IPS-18a (cell line): ENCODE measurements around the gene ACTN2.

Experiments
- H3K27ac ChIP-seq: one replicate; pipeline ENCODE4 v1.5.1; 2013; ENCODE audit warnings: low read length
- H3K27me3 ChIP-seq: one replicate; pipeline ENCODE4 v1.6.1; 2013; ENCODE audit warnings: mild to moderate bottlenecking, low read length; ENCODE audit not compliant: control insufficient read depth, insufficient read depth
- H3K36me3 ChIP-seq: one replicate; pipeline ENCODE4 v1.6.1; 2013; ENCODE audit warnings: low read depth, low read length; ENCODE audit not compliant: control insufficient read depth
- H3K4me1 ChIP-seq: one replicate; pipeline ENCODE4 v1.6.1; 2013; ENCODE audit warnings: low read depth, low read length; ENCODE audit not compliant: control insufficient read depth
- H3K4me3 ChIP-seq: one replicate; pipeline ENCODE4 v1.5.1; 2013; ENCODE audit warnings: low read length
- H3K9ac ChIP-seq: one replicate; pipeline ENCODE4 v1.6.1; 2013; ENCODE audit warnings: mild to moderate bottlenecking, low read length, moderate library complexity
- H3K9me3 ChIP-seq: one replicate; pipeline ENCODE4 v1.6.1; 2013; ENCODE audit warnings: low read depth, low read length; ENCODE audit not compliant: control insufficient read depth

ACTN2 gene

DNA sequence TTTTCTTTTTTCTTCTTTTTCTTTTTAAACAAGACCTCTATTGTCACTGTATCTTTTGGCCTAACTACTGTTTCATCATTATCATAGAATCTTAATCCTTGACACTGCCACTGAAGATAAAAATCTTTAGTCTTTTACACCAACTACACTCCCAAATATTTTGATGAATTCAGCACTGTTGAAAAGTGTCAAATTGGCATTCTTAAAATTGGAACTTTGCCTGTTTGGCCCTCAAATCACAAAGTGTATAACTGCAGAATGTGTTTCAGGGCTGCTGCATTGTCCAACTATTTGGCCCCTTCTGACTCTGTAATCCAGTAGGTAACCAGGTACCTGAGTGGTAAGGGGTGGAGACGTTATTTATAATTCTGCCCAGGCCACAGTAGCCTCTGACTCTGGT is 34.3 kb downstream of the ACTN2 start:
- H3K27me3 ChIP-seq: no peaks in the 10 kb centered on the region
- H3K4me1 ChIP-seq: no peaks in the 10 kb centered on the region
- no peak overlapping the region for H3K4me3 ChIP-seq

DNA sequence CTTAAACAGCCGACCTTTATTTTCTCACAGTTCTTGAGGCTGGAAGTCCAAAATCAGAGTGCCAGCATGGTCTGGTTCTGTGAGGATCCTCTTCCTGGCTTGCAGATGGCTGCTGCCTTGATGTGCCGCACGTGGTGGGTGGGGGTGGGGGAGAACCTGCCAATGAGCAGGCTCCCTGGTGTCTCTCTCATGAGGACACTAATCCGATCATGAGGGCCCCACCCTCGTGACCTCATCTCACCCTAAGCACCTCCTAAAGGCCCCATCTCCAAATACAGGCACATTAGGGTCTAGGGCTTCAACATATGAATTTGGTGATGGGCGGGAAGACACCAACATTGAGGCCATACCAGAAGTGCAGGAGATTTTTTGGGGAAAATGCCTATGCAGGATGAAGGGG is 37.8 kb downstream of the ACTN2 start:
- Histone ChIP-seq H3K4me3 (no peak overlapping the region), H3K36me3 (no peaks in the 10 kb centered on the region), H3K9me3 (no peaks in the 10 kb centered on the region), H3K27me3 (no peaks in the 10 kb centered on the region), H3K27ac (no peak overlapping the region), H3K9ac (no peak overlapping the region), H3K4me1 (no peaks in the 10 kb centered on the region)

More for the DNA sequence above, 34.3 kb downstream of the ACTN2 start:
- Histone ChIP-seq H3K27ac (no peak overlapping the region), H3K36me3 (no peaks in the 10 kb centered on the region), H3K9me3 (no peaks in the 10 kb centered on the region), H3K9ac (no peak overlapping the region)

DNA sequence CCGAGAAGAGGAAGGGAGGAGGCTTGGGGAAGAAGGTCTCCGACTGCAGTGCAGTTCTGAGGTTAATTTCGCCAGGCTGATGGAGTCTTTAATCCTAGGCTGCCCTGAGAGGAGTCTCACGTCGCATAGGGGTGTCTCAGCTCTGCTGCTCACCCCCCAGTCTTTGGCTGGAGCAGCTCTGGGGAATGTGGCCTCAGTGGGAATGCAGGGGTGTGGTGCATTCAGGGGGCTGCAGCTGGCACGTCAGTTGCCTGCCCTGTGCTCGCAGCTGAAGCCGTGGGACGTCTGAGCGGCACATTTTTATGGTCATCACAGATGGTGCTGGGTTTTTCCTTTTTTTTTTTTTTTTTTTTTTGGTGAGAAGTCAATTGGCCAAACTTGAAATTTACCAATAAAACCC is 38.2 kb downstream of the ACTN2 start:
- Histone ChIP-seq H3K27me3 (no peaks in the 10 kb centered on the region), H3K4me1 (no peaks in the 10 kb centered on the region), H3K4me3 (no peak overlapping the region), H3K9ac (no peak overlapping the region), H3K27ac (no peak overlapping the region), H3K36me3 (no peaks in the 10 kb centered on the region), H3K9me3 (no peaks in the 10 kb centered on the region)

DNA sequence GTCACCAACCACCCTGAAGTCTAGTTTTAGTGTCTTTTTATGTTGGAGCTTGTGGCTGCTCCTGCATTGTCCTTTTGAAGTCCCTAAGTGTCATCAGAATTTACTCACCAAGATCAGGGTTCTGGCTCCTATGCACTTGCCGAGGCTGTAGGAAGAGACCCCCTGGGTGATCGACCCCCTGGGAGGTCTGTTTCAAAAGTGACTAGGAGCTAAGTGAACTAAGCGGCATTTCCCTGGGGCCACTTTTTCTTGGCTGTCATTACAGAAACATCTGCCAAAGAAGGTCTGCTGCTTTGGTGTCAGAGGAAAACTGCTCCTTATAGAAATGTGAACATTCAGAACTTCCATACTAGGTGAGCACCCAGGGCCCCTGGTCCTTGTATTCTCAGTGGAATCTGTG is 39.4 kb downstream of the ACTN2 start:
- no peak overlapping the region for H3K27ac ChIP-seq
- no peaks in the 10 kb centered on the region for H3K4me1 ChIP-seq
- no peaks in the 10 kb centered on the region for H3K9me3 ChIP-seq
- no peaks in the 10 kb centered on the region for H3K27me3 ChIP-seq
- H3K9ac ChIP-seq: no peak overlapping the region
- H3K36me3 ChIP-seq: no peaks in the 10 kb centered on the region
- no peak overlapping the region for H3K4me3 ChIP-seq

- Histone ChIP-seq H3K9me3 (no peaks in the 10 kb centered on the region), H3K9ac (no peak overlapping the region), H3K4me1 (no peaks in the 10 kb centered on the region), H3K36me3 (no peaks in the 10 kb centered on the region), H3K27ac (no peak overlapping the region), H3K4me3 (no peak overlapping the region), H3K27me3 (no peaks in the 10 kb centered on the region)
Observed at GRCh38 chr1:236727521-236727920, 41.2 kb downstream of the ACTN2 start.

DNA sequence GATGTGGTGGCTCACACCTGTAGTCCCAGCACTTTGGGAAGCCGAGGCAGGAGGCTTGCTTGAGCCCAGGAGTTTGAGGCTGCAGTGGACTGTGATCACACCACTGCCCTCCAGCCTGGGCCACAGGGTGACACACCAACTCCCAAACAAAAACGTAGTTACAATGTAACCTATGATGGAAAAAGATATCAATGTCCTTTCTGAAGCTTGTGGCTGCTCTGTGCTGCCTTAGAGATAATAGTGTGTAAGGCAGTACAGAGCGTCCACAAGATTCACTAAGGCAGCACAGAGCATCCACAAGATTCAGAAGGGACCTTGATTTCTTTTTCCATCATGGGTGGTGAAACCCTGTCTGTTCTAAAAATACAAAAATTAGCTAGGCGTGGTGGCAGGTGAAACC is 42.5 kb downstream of the ACTN2 start:
- no peak overlapping the region for H3K27ac ChIP-seq
- no peaks in the 10 kb centered on the region for H3K36me3 ChIP-seq
- H3K9me3 ChIP-seq: no peaks in the 10 kb centered on the region
- H3K27me3 ChIP-seq: no peaks in the 10 kb centered on the region
- H3K9ac ChIP-seq: no peak overlapping the region
- H3K4me1 ChIP-seq: no peaks in the 10 kb centered on the region
- no peak overlapping the region for H3K4me3 ChIP-seq

DNA sequence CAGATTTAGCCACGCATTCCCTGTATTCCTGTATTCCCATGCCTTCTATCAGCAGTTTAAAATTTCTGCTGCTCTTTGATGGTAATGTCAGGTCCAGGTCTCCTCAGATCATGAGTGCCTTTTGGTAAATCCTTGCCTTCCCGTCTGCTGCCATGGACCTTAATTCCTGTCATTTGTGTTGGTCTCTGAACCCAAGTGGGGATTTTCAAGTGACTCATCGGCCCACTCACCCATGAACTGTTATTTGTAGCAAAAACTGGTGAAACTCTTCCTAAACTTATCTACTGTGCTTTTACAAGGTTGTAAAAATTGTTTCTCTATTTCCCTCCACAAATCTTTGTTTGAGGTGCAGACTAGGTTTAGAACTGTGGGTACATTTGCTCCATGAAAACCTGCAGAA is 47.4 kb downstream of the ACTN2 start:
- H3K9me3 ChIP-seq: no peaks in the 10 kb centered on the region
- H3K27ac ChIP-seq: no peak overlapping the region
- no peaks in the 10 kb centered on the region for H3K27me3 ChIP-seq
- no peaks in the 10 kb centered on the region for H3K36me3 ChIP-seq
- no peak overlapping the region for H3K4me3 ChIP-seq
- no peaks in the 10 kb centered on the region for H3K4me1 ChIP-seq
- H3K9ac ChIP-seq: no peak overlapping the region

GRCh38 chr1:236734141-236734765 is 48.0 kb downstream of the ACTN2 start:
- H3K27ac ChIP-seq: no peak overlapping the region
- no peaks in the 10 kb centered on the region for H3K9me3 ChIP-seq
- H3K9ac ChIP-seq: no peak overlapping the region
- H3K36me3 ChIP-seq: no peaks in the 10 kb centered on the region
- H3K27me3 ChIP-seq: no peaks in the 10 kb centered on the region
- H3K4me3 ChIP-seq: no peak overlapping the region
- H3K4me1 ChIP-seq: no peaks in the 10 kb centered on the region

- no peak overlapping the region for H3K4me3 ChIP-seq
- no peaks in the 10 kb centered on the region for H3K9me3 ChIP-seq
- peaks cover 4% of the 10 kb centered on the region for H3K36me3 ChIP-seq
- no peak overlapping the region for H3K27ac ChIP-seq
- H3K9ac ChIP-seq: no peak overlapping the region
- H3K27me3 ChIP-seq: no peaks in the 10 kb centered on the region
- no peaks in the 10 kb centered on the region for H3K4me1 ChIP-seq
Observed at GRCh38 chr1:236736761-236737160, 50.5 kb downstream of the ACTN2 start.

DNA sequence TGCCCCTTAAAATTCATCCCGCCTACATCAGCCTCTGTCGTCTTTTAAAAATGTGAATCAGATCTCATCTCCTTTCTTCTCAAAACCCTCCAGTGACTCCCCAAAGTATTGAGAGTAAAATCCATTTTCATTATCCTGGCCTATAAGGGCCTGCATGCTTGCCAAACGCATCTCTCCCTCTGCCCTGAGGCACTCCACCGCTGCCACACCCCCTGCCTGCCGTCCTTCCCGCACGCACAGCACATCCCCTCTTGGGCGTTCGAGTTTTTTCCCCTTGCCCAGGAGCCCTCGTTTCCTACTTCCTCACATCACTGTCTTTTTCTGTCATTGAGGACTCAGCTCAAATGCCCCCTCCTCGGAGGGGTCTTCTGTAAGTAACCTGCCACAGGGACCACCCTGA is 55.5 kb downstream of the ACTN2 start:
- Histone ChIP-seq H3K9me3 (no peaks in the 10 kb centered on the region), H3K27ac (no peak overlapping the region), H3K4me3 (no peak overlapping the region), H3K4me1 (no peaks in the 10 kb centered on the region), H3K27me3 (no peaks in the 10 kb centered on the region), H3K9ac (no peak overlapping the region), H3K36me3 (peaks cover 7% of the 10 kb centered on the region)

DNA sequence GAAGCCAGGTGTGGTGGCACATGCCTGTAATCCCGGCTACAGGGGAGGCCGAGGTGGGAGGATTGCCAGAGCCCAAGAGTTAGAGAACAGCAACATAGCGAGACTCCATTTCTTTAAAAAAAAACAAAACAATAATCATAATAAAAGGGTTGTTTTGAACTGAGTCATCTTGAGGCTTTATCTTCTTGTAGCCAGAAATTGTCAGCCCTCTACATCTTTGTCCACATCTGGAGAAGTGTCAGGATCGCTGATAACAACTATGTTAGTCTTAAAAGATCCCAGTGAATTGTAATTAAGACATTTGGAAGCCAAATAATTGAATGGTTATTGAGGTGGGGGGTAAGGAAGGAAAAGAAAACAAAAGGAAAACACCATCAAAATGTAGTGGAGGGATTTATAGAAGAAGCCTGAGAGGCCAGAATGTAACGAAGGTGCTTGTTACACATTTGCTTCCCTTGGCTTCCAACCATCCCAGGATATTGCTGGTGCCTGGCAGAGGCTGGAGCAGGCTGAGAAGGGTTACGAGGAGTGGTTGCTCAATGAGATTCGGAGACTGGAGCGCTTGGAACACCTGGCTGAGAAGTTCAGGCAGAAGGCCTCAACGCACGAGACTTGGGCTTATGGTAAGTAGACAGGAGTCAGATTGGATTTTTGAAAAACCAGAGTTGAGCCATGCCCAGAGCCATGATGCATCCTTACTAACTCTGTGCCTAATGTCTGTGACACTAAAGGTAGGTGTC is 56.3 kb downstream of the ACTN2 start:
- Histone ChIP-seq H3K27ac (no peak overlapping the region), H3K4me1 (no peaks in the 10 kb centered on the region), H3K36me3 (peaks cover 8% of the 10 kb centered on the region), H3K27me3 (no peaks in the 10 kb centered on the region), H3K4me3 (no peak overlapping the region), H3K9me3 (no peaks in the 10 kb centered on the region), H3K9ac (no peak overlapping the region)

DNA sequence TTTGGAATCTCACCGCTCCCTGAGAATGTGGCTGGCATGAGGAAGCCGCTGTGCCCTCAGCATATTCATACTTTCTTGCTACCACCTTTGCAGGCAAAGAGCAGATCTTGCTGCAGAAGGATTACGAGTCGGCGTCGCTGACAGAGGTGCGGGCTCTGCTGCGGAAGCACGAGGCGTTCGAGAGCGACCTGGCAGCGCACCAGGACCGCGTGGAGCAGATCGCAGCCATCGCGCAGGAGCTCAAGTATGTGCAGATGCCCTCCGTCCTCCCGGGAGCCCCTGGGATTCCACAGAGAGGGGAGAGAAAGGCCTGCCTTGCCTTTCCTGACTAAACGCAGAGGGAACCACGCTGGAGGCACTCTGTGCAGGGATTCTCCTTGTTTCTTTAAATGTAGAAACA is 58.2 kb downstream of the ACTN2 start:
- H3K27me3 ChIP-seq: no peaks in the 10 kb centered on the region

More for the DNA sequence above, 58.2 kb downstream of the ACTN2 start:
- no peak overlapping the region for H3K27ac ChIP-seq
- H3K4me1 ChIP-seq: no peaks in the 10 kb centered on the region
- no peak overlapping the region for H3K4me3 ChIP-seq
- H3K9me3 ChIP-seq: no peaks in the 10 kb centered on the region
- H3K9ac ChIP-seq: no peak overlapping the region
- peaks cover 9% of the 10 kb centered on the region for H3K36me3 ChIP-seq
